DOHH2 (cell line): ENCODE measurements around the gene MGST1.

Experiments used
- CTCF ChIP-seq: fragments of 200-600 bp; sonication (generic); IDR thresholded peaks from one replicate; pipeline ENCODE4 v1.5.1; 2014; ENCODE audit warnings: antibody characterized with exemption, mild to moderate bottlenecking, low read depth, low read length; ENCODE audit not compliant: poor library complexity, severe bottlenecking
- EZH2phosphoT487 ChIP-seq: fragments of 200-600 bp; sonication (generic); IDR thresholded peaks from 2 replicates; pipeline ENCODE4 v1.6.1; 2017; ENCODE audit warnings: borderline replicate concordance, mild to moderate bottlenecking, antibody characterized with exemption, low read length, moderate library complexity, mixed read lengths

GRCh38 chr12:16346958-16347357 lies 487 bp upstream of the MGST1 start:
- TF ChIP-seq CTCF (no peak), EZH2phosphoT487 (no peak)
